HEK293 (cell line): ENCODE results near the gene PDE2A.

Source experiments
- CTCF ChIP-seq: fragments of 450-650 bp; formaldehyde crosslinking; IDR thresholded peaks from 2 replicates; pipeline ENCODE4 v1.5.1; 2016; ENCODE audit warnings: missing biosample characterization, missing genetic modification characterization
- KLF9 ChIP-seq: fragments of 450-650 bp; formaldehyde crosslinking; IDR thresholded peaks from 2 replicates; pipeline ENCODE4 v1.5.1; 2016; ENCODE audit warnings: missing biosample characterization, missing genetic modification characterization, low read depth
- RBAK ChIP-seq: fragments of 450-650 bp; formaldehyde crosslinking; IDR thresholded peaks from 2 replicates; pipeline ENCODE4 v1.5.1; 2016; ENCODE audit warnings: missing biosample characterization, missing genetic modification characterization
- TCF7L2 ChIP-seq: IDR thresholded peaks from 2 replicates; pipeline ENCODE4 v1.6.1; 2011; ENCODE audit warnings: low read depth, mild to moderate bottlenecking, inconsistent platforms, low read length, moderate library complexity, borderline replicate concordance
- ZBTB10 ChIP-seq: fragments of 450-650 bp; formaldehyde crosslinking; IDR thresholded peaks from 2 replicates; pipeline ENCODE4 v1.5.1; 2016; ENCODE audit warnings: missing biosample characterization, missing genetic modification characterization
- ZIC2 ChIP-seq: fragments of 450-650 bp; formaldehyde crosslinking; IDR thresholded peaks from 2 replicates; pipeline ENCODE4 v1.5.1; 2016; ENCODE audit warnings: missing biosample characterization, missing genetic modification characterization
- ZNF555 ChIP-seq: fragments of 450-650 bp; formaldehyde crosslinking; conservative IDR thresholded peaks from 2 replicates; pipeline ENCODE4 v1.5.1; 2017; ENCODE audit warnings: missing biosample characterization, mild to moderate bottlenecking, missing genetic modification characterization, inconsistent platforms
- ZNF76 ChIP-seq: fragments of 450-650 bp; formaldehyde crosslinking; IDR thresholded peaks from 2 replicates; pipeline ENCODE4; 2016; ENCODE audit warnings: low read depth, missing biosample characterization, missing genetic modification characterization, borderline replicate concordance

GRCh38 chr11:72702096-72702495, 27.9 kb upstream of the PDE2A start:
- TF ChIP-seq TCF7L2 (no peak), CTCF (tag by site-specific recombination) (no peak), ZBTB10 (no peak), RBAK (tag by site-specific recombination) (no peak), ZNF555 (no peak), ZNF76 (no peak), KLF9 (tag by site-specific recombination) (no peak), ZIC2 (tag by site-specific recombination) (no peak)
